Naive thymus-derived CD4-positive, alpha-beta T cell (primary cell): ENCODE measurements around the gene ARF1. TPM values are rescaled to one million over a fixed set of nuclear protein-coding genes. Genes with fewer than 3 reads are reported as not detected.

Experiments used
- ATAC-seq: fragments of 150-1000 bp; cut with Tn5 transposase; 2 replicates; pipeline ENCODE4 v1.10.0; 2021; ENCODE audit warnings: mild to moderate bottlenecking, moderate library complexity
- CTCF ChIA-PET: fragments of 350-600 bp; sonication (Branson Sonifier 250); formaldehyde crosslinking; loops from one replicate; lab custom pipeline; 2021; ENCODE audit warnings: antibody characterized with exemption; lab: Charles Lee
- POLR2A ChIA-PET: fragments of 350-600 bp; sonication (Branson Sonifier 250); formaldehyde crosslinking; loops from one replicate; lab custom pipeline; 2021; ENCODE audit warnings: antibody characterized with exemption, inconsistent platforms; lab: Charles Lee
- DNase-seq, 9 donors: peaks; one replicate each; pipeline versions ENCODE4 v3.0.0 to v3.0.0-alpha.2; 2020 to 2022; ENCODE audit warnings: mixed read lengths in 1 of 9
- H3K27ac ChIP-seq: one replicate; pipeline ENCODE4 v1.7.0; 2013; ENCODE audit warnings: mild to moderate bottlenecking, low read depth, low read length, moderate library complexity
- H3K27me3 ChIP-seq, 2 donors: one replicate each; pipeline ENCODE4 v1.7.0; 2013; ENCODE audit warnings: low read length in 2 of 2, mild to moderate bottlenecking in 2 of 2, moderate library complexity in 2 of 2; ENCODE audit not compliant: control insufficient read depth in 2 of 2, insufficient read depth in 2 of 2
- H3K36me3 ChIP-seq, 3 experiments: 1 replicate in 2 of 3; 2 replicates in 1 of 3; pipeline ENCODE4 v1.7.0; 2013; ENCODE audit warnings: low read length in 3 of 3, mild to moderate bottlenecking in 3 of 3, moderate library complexity in 1 of 3; ENCODE audit not compliant: insufficient read depth in 3 of 3, control insufficient read depth in 2 of 3
- H3K4me1 ChIP-seq, 2 donors: one replicate each; pipeline ENCODE4 v1.7.0; 2013; ENCODE audit warnings: low read length in 2 of 2, mild to moderate bottlenecking in 2 of 2, moderate library complexity in 1 of 2; ENCODE audit not compliant: control insufficient read depth in 2 of 2, insufficient read depth in 2 of 2
- H3K4me3 ChIP-seq: 2 replicates; pipeline ENCODE4 v1.7.0; 2013; ENCODE audit warnings: mild to moderate bottlenecking, low read length
- H3K9me3 ChIP-seq, 3 experiments: 1 replicate in 2 of 3; 2 replicates in 1 of 3; pipeline ENCODE4 v1.7.0; 2013; ENCODE audit warnings: low read length in 3 of 3; ENCODE audit not compliant: control insufficient read depth in 2 of 3
- H3K27ac Mint-ChIP-seq, 9 donors: one replicate each; pipeline ENCODE4 v1.8.0; 2020 to 2022; ENCODE audit warnings: mixed read lengths in 9 of 9, mild to moderate bottlenecking in 8 of 9, moderate library complexity in 5 of 9, inconsistent platforms in 2 of 9
- H3K27me3 Mint-ChIP-seq, 5 donors: one replicate each; pipeline ENCODE4 v1.8.0; 2021 to 2022; ENCODE audit warnings: mixed read lengths in 5 of 5, mild to moderate bottlenecking in 1 of 5
- H3K36me3 Mint-ChIP-seq, 5 donors: one replicate each; pipeline ENCODE4 v1.8.0; 2020 to 2022; ENCODE audit warnings: mixed read lengths in 5 of 5, mild to moderate bottlenecking in 3 of 5, inconsistent platforms in 1 of 5
- H3K4me1 Mint-ChIP-seq, 7 donors: one replicate each; pipeline ENCODE4 v1.8.0; 2020 to 2022; ENCODE audit warnings: mixed read lengths in 7 of 7, mild to moderate bottlenecking in 3 of 7, inconsistent platforms in 1 of 7
- H3K4me3 Mint-ChIP-seq, 10 donors: one replicate each; pipeline ENCODE4 v1.8.0; 2020 to 2022; ENCODE audit warnings: mild to moderate bottlenecking in 10 of 10, mixed read lengths in 10 of 10, moderate library complexity in 6 of 10, inconsistent platforms in 2 of 10
- H3K9me3 Mint-ChIP-seq, 11 donors: one replicate each; pipeline ENCODE4 v1.8.0; 2020 to 2022; ENCODE audit warnings: mixed read lengths in 11 of 11, mild to moderate bottlenecking in 4 of 11, inconsistent platforms in 1 of 11, moderate library complexity in 1 of 11
- intact Hi-C, 2 donors: fragments of 100-400 bp; cut with micrococcal nuclease; formaldehyde crosslinking; loops; one replicate each; pipeline ENCODE4 v1.15.1; 2023
- polyA plus RNA-seq, 2 donors: library from polyadenylated mRNA; unstranded; fragments of 300-500 nt; fragmentation: Illumina TruSeq; gene quantifications; one replicate each; pipeline ENCODE4 v1.2.3, GENCODE V29; 2021
- total RNA-seq, 6 experiments: library from RNA in 5 of 6; stranded (reverse) in 5 of 6; gene quantifications; 1 replicate in 5 of 6; 2 replicates in 1 of 6; pipeline ENCODE4 v1.2.3 and lab custom pipeline; 2021 to 2026

ARF1 gene
- total and polyA plus RNA-seq, 7 experiments from 2014 or later: 198 to 434 (median 344) TPM

GRCh38 chr1:228063251-228064191 is 19.0 kb upstream of the ARF1 start:
- Mint-ChIP-seq H3K4me3 (no peak overlapping the region), H3K4me1 (peaks cover 6 to 11% (median 7%) of the 10 kb centered on the region in 7 donors), H3K9me3 (peaks cover 0 to 3% (median 0%) of the 10 kb centered on the region in 11 donors), H3K36me3 (peaks cover 0 to 4% (median 0%) of the 10 kb centered on the region in 5 donors), H3K27ac (no peak overlapping the region), H3K27me3 (peaks cover 10 to 26% (median 17%) of the 10 kb centered on the region in 5 donors)
- DNase-seq: no peak
- Histone ChIP-seq H3K4me3 (no peak overlapping the region), H3K27me3 (peaks cover 9 to 49% of the 10 kb centered on the region in 2 donors), H3K4me1 (peaks cover 5 to 19% of the 10 kb centered on the region in 2 donors), H3K27ac (no peak overlapping the region), H3K9me3 (no peaks in the 10 kb centered on the region), H3K36me3 (no peaks in the 10 kb centered on the region)
- ChIA-PET CTCF (no interaction called here), POLR2A (interaction anchor here (1.1 kb wide), 1 partner anchor 19 kb away, joined by 3 read pairs; the partner anchor contains the start of gene ARF1)
- ATAC-seq: no peak
- intact Hi-C loops: no loop called here

- peaks cover 9 to 49% of the 10 kb centered on the region in 2 donors for H3K27me3 ChIP-seq
Observed at GRCh38 chr1:228064296-228064695, 18.2 kb upstream of the ARF1 start.

GRCh38 chr1:228064741-228065542 is 17.6 kb upstream of the ARF1 start:
- Histone ChIP-seq H3K27ac (no peak overlapping the region), H3K4me1 (peaks cover 3 to 12% of the 10 kb centered on the region in 2 donors), H3K36me3 (no peaks in the 10 kb centered on the region), H3K27me3 (peaks cover 6 to 49% of the 10 kb centered on the region in 2 donors), H3K9me3 (no peaks in the 10 kb centered on the region), H3K4me3 (no peak overlapping the region)
- ChIA-PET CTCF (no interaction called here), POLR2A (no interaction called here)
- H3K4me1 Mint-ChIP-seq: peaks cover 6 to 11% (median 7%) of the 10 kb centered on the region in 7 donors
- ATAC-seq (no peak), DNase-seq (no peak)
- no peak overlapping the region for H3K27ac Mint-ChIP-seq
- peaks cover 0 to 3% (median 0%) of the 10 kb centered on the region in 11 donors for H3K9me3 Mint-ChIP-seq
- peaks cover 0 to 4% (median 0%) of the 10 kb centered on the region in 5 donors for H3K36me3 Mint-ChIP-seq
- intact Hi-C loops: no loop called here
- H3K4me3 Mint-ChIP-seq: peak overlapping the region in 1 of 10 donors; percentile 25
- H3K27me3 Mint-ChIP-seq: peaks cover 8 to 23% (median 16%) of the 10 kb centered on the region in 5 donors

More at GRCh38 chr1:228064296-228064695, 18.2 kb upstream of the ARF1 start:
- Histone ChIP-seq H3K4me1 (peaks cover 5 to 18% of the 10 kb centered on the region in 2 donors), H3K27ac (no peak overlapping the region), H3K9me3 (no peaks in the 10 kb centered on the region), H3K4me3 (no peak overlapping the region), H3K36me3 (no peaks in the 10 kb centered on the region)
- Mint-ChIP-seq H3K36me3 (peaks cover 0 to 4% (median 0%) of the 10 kb centered on the region in 5 donors), H3K9me3 (peaks cover 0 to 3% (median 0%) of the 10 kb centered on the region in 11 donors), H3K4me1 (peaks cover 6 to 11% (median 7%) of the 10 kb centered on the region in 7 donors), H3K27me3 (peaks cover 8 to 25% (median 16%) of the 10 kb centered on the region in 5 donors), H3K27ac (no peak overlapping the region), H3K4me3 (no peak overlapping the region)
- ChIA-PET POLR2A (no interaction called here), CTCF (no interaction called here)
- DNase-seq (no peak), ATAC-seq (no peak)
- intact Hi-C loops: no loop called here

GRCh38 chr1:228065543-228066347 is 16.8 kb upstream of the ARF1 start:
- intact Hi-C loops: no loop called here
- Histone ChIP-seq H3K9me3 (no peaks in the 10 kb centered on the region), H3K4me3 (no peak overlapping the region), H3K36me3 (no peaks in the 10 kb centered on the region), H3K27ac (no peak overlapping the region), H3K27me3 (peaks cover 4 to 46% of the 10 kb centered on the region in 2 donors), H3K4me1 (peaks cover 0 to 4% of the 10 kb centered on the region in 2 donors)
- peaks cover 7 to 23% (median 12%) of the 10 kb centered on the region in 5 donors for H3K27me3 Mint-ChIP-seq
- H3K9me3 Mint-ChIP-seq: peaks cover 0 to 3% (median 0%) of the 10 kb centered on the region in 11 donors
- H3K4me1 Mint-ChIP-seq: peaks cover 4 to 7% (median 6%) of the 10 kb centered on the region in 7 donors
- no peak overlapping the region for H3K27ac Mint-ChIP-seq
- DNase-seq (no peak), ATAC-seq (no peak)
- H3K4me3 Mint-ChIP-seq: no peak overlapping the region
- CTCF ChIA-PET: no interaction called here
- H3K36me3 Mint-ChIP-seq: peaks cover 0 to 4% (median 0%) of the 10 kb centered on the region in 5 donors
- POLR2A ChIA-PET: no interaction called here

- peaks cover 0 to 2% (median 0%) of the 10 kb centered on the region in 11 donors for H3K9me3 Mint-ChIP-seq
- peaks cover under 1 to 17% (median 6%) of the 10 kb centered on the region in 5 donors for H3K27me3 Mint-ChIP-seq
- no peak overlapping the region for H3K27ac Mint-ChIP-seq
- ATAC-seq (no peak), DNase-seq (no peak)
- POLR2A ChIA-PET: interaction anchor here (0.6 kb wide), 1 partner anchor 16 kb away, joined by 3 read pairs; the partner anchor contains the start of gene ARF1
- intact Hi-C loops: no loop called here
- Histone ChIP-seq H3K27me3 (peaks cover under 1 to 40% of the 10 kb centered on the region in 2 donors), H3K4me3 (no peak overlapping the region), H3K36me3 (no peaks in the 10 kb centered on the region), H3K4me1 (no peaks in the 10 kb centered on the region), H3K27ac (no peak overlapping the region), H3K9me3 (no peaks in the 10 kb centered on the region)
- no peak overlapping the region for H3K4me3 Mint-ChIP-seq
- no peaks in the 10 kb centered on the region for H3K36me3 Mint-ChIP-seq
- peaks cover 0 to 3% (median 0%) of the 10 kb centered on the region in 7 donors for H3K4me1 Mint-ChIP-seq
- CTCF ChIA-PET: no interaction called here
Observed at GRCh38 chr1:228066416-228066815, 16.1 kb upstream of the ARF1 start.
